GM12891 (cell line): ENCODE data around the gene TSPYL2.

Experiments used
- DNase-seq: peaks from one replicate; pipeline ENCODE4 v3.0.0; 2011; ENCODE audit warnings: low spot score; ENCODE audit not compliant: insufficient read length
- FAIRE-seq: peaks from 2 replicates; lab custom pipeline; 2011; peaks lifted over from hg19 to GRCh38; lab: Jason Lieb, UNC
- PAX5 ChIP-seq: IDR thresholded peaks from 2 replicates; pipeline ENCODE4 v1.6.1; 2011; ENCODE audit warnings: low read length, moderate library complexity, mild to moderate bottlenecking; ENCODE audit not compliant: insufficient read depth, severe bottlenecking
- POLR2A ChIP-seq: IDR thresholded peaks from 2 replicates; pipeline ENCODE4 v1.6.1; 2011; ENCODE audit warnings: low read depth, low read length, control low read depth
- POLR2AphosphoS5 ChIP-seq: IDR thresholded peaks from 2 replicates; pipeline ENCODE4 v1.6.1; 2011; ENCODE audit warnings: low read depth, low read length, control low read depth
- POU2F2 ChIP-seq: IDR thresholded peaks from 2 replicates; pipeline ENCODE4 v1.6.1; 2011; ENCODE audit warnings: low read depth, mild to moderate bottlenecking, control low read depth, low read length, moderate library complexity
- SPI1 ChIP-seq: IDR thresholded peaks from 2 replicates; pipeline ENCODE4 v1.6.1; 2011; ENCODE audit warnings: low read depth, low read length, control low read depth
- TAF1 ChIP-seq: IDR thresholded peaks from 2 replicates; pipeline ENCODE4 v1.6.1; 2011; ENCODE audit warnings: low read depth, low read length, control low read depth

TSPYL2 gene

DNA sequence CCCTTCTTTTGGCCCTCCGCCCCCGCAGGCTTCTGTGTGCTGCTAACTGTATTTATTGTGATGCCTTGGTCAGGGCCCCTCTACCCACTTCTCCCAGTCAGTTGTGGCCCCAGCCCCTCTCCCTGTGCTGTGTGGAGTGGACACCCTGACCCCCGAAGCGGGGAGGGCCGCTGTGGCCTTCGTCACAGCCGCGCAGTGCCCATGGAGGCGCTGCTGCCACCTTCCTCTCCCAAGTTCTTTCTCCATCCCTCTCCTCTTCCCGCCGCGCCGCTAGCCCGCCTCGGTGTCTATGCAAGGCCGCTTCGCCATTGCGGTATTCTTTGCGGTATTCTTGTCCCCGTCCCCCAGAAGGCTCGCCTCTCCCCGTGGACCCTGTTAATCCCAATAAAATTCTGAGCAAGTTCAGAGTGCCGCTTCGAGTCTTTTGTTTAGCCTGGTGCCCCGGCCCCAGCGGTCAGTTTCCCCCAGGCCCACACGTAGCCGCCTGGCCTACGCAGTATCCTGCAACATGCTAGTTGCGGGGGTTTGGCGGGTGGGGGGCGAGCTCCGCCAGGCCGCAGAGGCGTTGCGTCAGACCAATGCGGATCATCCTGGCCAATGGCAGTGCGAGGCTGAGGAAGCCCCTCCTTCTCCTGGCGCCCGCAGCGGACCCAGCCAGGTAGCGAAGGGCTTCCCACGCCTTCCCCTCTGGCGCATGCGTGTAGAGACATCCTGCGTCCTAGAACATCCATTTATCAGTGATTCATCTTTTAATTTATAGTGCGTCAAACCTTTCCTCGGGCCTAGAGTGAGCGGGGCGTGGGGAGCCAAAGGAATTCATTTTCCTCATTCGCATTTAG lies 6.2 kb downstream of the TSPYL2 start:
- FAIRE-seq, result peak; percentile 84
- no peak for DNase-seq
- TF ChIP-seq SPI1 (no peak), TAF1 (no peak), POLR2AphosphoS5 (no peak), PAX5 (no peak), POLR2A (no peak; the same call in none of the 2 replicates), POU2F2 (no peak)

DNA sequence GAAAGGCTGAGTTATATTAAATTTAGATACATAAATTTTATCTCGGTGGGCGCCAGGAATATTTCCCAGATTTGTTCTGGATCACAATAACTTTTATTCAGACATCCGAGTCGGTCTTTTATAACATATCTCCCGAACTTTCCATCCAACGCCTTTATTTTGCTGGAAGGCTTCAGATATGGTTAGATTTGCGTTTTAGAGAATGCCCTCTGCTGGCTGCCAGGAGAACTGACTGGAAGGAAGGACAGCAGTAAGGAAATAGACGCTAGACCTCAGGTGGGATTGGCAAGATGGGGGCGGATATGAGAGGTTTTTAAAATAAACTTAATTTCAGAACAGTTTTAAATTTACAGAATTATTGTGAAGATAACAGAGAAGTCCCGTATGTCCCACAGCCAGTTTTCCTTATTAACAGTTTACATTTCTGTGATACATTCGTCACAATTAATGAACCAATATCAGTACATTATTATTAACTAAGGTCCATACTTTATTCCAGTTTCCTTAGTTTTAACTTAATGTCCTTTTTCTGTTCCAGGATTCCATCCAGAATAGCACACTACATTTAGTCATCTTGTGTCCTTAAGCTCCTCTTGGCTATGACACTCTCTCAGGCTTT lies 7.2 kb downstream of the TSPYL2 start:
- TF ChIP-seq POU2F2 (no peak), POLR2AphosphoS5 (no peak), POLR2A (no peak)
- FAIRE-seq, result peak; percentile 87
- no peak for DNase-seq

- DNase-seq, result no peak
- no peak for TF ChIP-seq POU2F2
- TF ChIP-seq PAX5, result no peak
- FAIRE-seq, result peak; percentile 73
Measured at GRCh38 chrX:53089925-53090324, 7.8 kb downstream of the TSPYL2 start.

DNA sequence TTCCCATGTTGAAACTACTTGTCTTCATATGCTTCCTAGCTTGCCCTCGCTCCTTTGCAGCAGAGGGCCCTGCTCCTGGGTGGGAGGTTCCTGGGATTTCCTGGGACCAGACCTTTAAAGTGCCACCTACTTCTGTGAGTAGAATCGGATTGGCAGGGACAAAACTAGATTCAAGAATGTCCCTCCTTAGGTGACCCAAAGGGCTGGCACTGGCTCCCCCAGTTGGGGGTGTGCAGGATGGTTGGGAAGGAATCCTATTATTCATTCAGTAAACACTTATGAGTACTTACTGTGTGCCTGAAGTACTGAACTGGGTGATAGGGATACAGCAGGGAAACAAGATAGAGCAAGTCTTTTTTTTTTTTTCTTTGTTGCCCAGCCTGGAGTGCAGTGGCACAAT lies 9.2 kb downstream of the TSPYL2 start:
- DNase-seq, result no peak
- TF ChIP-seq POLR2AphosphoS5 (no peak), POU2F2 (no peak), PAX5 (no peak), POLR2A (no peak), TAF1 (no peak), SPI1 (no peak)
- no peak for FAIRE-seq

DNA sequence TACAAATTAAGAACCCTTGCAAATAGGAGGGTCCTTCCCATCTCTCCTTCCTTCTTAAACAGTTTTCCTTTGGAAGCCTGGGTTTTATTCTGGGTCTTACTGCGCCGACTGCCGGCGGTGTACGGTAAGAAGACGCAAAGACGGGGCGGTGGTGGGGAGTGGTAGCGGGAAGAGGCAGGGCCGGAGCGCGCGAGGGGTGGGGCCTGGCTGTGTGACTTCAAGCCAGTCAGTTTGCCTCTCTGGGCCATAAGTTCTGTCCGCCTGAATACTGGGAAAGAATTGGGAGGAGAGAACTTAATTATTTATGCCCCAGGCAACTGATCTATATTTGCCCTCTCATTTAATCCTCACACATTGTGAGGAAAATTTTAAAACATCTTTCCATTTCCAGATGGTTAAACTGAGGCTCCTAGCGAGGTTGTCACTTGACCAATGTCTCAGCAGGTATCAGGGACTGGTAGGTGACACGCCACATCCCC lies 11.0 kb downstream of the TSPYL2 start:
- FAIRE-seq, result peak; percentile 98
- peak; percentile 43 for DNase-seq
- no peak for TF ChIP-seq TAF1
- TF ChIP-seq POLR2AphosphoS5, result no peak
- no peak for TF ChIP-seq POU2F2
- no peak for TF ChIP-seq PAX5
- TF ChIP-seq POLR2A, result no peak
- no peak for TF ChIP-seq SPI1

DNA sequence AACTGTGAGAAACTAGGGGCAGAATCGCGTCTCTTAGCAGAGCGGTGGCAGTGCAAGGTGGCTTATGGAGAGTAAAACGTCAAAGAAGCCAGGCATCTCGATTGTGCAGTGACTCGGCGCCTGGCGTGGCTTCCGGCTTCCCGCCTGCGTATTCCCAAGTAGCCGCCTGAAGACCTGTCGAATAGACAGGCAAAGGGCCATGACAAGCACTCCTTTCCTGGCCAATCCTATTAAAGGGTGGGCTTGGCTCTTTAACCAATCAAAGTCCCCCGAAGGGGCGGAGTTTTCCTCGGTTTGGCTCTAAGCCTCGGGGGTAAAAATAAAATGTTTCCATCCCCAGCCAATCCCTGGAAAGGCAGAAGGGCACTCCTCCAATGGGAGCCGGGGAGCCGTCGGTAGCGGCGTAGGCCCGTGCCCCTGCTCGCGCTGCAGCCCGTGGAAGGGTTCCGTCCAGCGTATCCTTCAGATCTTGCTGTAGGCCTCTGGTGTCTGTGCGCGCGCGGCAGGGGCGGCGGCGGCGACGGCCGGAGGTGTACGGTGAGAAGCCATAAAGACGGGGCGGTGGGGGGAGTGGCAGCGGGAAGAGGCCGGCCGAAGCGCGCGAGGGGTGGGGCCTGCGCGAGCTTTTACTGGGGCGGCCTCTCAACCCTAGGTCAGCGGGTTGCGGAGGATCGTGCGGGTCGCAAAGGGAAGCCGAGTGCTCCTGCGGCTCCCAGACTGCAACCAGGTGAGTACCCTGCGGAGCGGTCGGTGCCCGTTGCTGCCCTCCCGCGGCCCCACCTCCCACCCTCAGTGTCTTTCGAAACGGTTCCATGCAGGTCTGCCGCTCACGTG lies 11.8 kb downstream of the TSPYL2 start, which contains the start of gene KANTR:
Gene KANTR, plus strand, starts transcription at position 395 of the 834 bp plus-strand sequence. CDS start 30,131 bp downstream, outside the sequence.
- no peak for FAIRE-seq

DNA sequence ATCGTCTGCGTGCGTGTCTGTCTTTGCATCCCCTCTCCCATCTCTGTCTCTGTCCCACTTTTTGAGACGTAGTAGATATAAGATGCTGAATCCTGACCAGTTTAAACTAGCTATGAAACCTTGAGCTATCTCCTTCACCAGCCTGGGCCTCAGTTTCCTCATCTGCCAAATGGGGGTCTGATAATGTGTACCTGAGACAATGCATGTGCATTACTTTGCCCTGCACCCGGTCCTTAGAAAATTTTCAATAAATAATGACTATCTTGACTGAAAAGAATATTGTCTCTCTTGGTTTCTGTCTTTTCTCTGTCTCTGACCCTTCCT lies 12.4 kb downstream of the TSPYL2 start:
- FAIRE-seq (no peak), DNase-seq (no peak)
- TF ChIP-seq POLR2A (no peak), POLR2AphosphoS5 (no peak), SPI1 (no peak), POU2F2 (no peak), TAF1 (no peak), PAX5 (no peak)

More for the DNA sequence above, 11.8 kb downstream of the TSPYL2 start, which contains the start of gene KANTR:
- peak; percentile 61 for DNase-seq
- TF ChIP-seq TAF1 (0 out of 2 replicates have a peak, but pooled peaks have one; percentile 6), POLR2A (no peak)

DNA sequence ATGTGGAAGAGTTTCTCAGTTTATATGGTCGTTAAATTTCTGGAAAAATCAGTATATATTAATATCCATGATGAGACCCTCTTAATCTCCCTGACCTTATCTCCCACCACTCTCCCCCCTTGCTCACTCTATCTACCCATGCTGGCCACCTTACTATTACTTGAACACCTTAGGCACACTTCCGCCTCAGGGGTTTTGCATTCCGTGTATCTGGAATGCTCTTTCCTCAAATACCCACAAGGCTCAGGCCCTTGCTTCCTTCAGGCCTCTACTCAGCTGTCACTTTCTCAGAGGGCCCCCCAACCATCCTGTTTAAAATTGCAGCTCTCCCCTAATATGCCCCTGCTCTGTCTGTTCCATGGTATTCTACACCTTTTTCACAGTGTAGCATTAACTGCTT lies 13.6 kb downstream of the TSPYL2 start:
- FAIRE-seq (no peak), DNase-seq (no peak)
- TF ChIP-seq PAX5 (no peak), POLR2AphosphoS5 (no peak), SPI1 (no peak), POU2F2 (no peak), POLR2A (no peak), TAF1 (no peak)

DNA sequence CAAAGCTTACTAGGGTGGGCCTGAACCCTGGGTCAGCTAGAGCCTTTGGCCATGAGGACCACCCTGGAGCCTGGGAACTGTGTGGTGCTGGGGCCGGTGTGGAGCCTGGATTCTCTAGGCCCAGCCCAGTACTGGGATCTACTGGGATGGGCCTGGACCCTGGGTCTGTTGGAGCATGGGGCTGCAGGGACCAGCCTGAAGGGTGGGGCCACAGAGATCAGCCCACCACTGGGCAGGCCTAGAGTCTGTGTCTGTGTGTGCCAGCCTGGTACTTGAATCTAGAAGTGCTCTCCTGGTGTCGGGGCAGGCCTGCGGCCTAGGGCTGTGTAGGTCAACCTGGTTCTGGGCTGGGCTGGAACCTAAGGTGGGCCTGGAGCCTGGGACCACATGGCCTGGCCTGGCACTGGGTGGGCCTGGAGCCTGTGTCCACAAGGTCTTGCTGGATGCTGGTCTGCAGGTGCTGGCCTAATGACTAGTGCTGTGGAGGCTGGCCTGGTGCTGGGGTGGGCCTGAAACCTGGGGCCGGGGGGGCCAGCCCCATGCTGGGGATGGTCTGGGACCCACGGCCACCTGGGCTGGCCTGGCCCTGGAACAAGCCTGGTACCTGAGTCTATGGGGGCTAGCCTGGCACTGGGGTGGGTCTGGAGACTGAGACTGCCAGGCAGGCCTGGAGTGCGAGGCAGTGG lies 32.8 kb downstream of the TSPYL2 start:
- FAIRE-seq (peak; percentile 40), DNase-seq (no peak)
- TF ChIP-seq TAF1 (no peak), PAX5 (no peak), SPI1 (no peak), POLR2AphosphoS5 (no peak), POU2F2 (no peak), POLR2A (no peak)
